Left ventricle myocardium inferior (tissue), 1 donor: ENCODE measurements around the gene IPPK. TPM values are rescaled to one million over a fixed set of nuclear protein-coding genes. Genes with fewer than 3 reads are reported as not detected.

Source experiments
- DNase-seq: peaks from one replicate; pipeline ENCODE4 v3.0.0-alpha.2; 2020
- H3K27ac ChIP-seq: fragments of 200-600 bp; replicated peaks from 2 replicates; pipeline ENCODE4 v1.8.0; 2021
- H3K27me3 ChIP-seq: fragments of 200-600 bp; 2 replicates; pipeline ENCODE4 v1.8.0; 2021; ENCODE audit warnings: low read depth
- H3K36me3 ChIP-seq: fragments of 200-600 bp; 2 replicates; pipeline ENCODE4 v1.8.0; 2021
- H3K4me1 ChIP-seq: fragments of 200-600 bp; 2 replicates; pipeline ENCODE4 v1.8.0; 2021
- H3K4me3 ChIP-seq: fragments of 200-600 bp; 2 replicates; pipeline ENCODE4 v1.8.0; 2021; ENCODE audit warnings: mild to moderate bottlenecking, moderate library complexity
- H3K9me3 ChIP-seq: fragments of 200-600 bp; replicated peaks from 2 replicates; pipeline ENCODE4 v1.8.0; 2021
- intact Hi-C: fragments of 100-400 bp; cut with micrococcal nuclease; formaldehyde crosslinking; loops from one replicate; pipeline ENCODE4 v1.11.0; 2022
- total RNA-seq: library from RNA; stranded (reverse); fragmentation: NEBNext Ultra II Directional; extraction: Animal tissue kit (Norgen Biotek cat#: 25700); gene quantifications from one replicate; pipeline ENCODE4 v1.2.1, GENCODE V29; 2021
- TF ChIP-seq, protein P1 (sequence below): fragments of 200-600 bp; IDR thresholded peaks from 2 replicates; pipeline ENCODE4 v1.8.0; 2021; ENCODE audit warnings: antibody characterized with exemption, mild to moderate bottlenecking, borderline replicate concordance
- donor health status: DM: no; HTN: yes; CAD: no; lungs with severe emphysema.

Gene IPPK
- total RNA-seq, 1 donor from 2014 or later: 7.3 TPM

GRCh38 chr9:92660266-92660665, 9.7 kb downstream of the IPPK start:
- no peak for DNase-seq
- Histone ChIP-seq H3K4me3 (no peak overlapping the region), H3K36me3 (peaks cover 10% of the 10 kb centered on the region), H3K4me1 (peaks cover 40% of the 10 kb centered on the region), H3K27ac (no peak overlapping the region), H3K9me3 (no peaks in the 10 kb centered on the region), H3K27me3 (no peaks in the 10 kb centered on the region)
- intact Hi-C loops: no loop called here
- TF ChIP-seq, protein P1, sequence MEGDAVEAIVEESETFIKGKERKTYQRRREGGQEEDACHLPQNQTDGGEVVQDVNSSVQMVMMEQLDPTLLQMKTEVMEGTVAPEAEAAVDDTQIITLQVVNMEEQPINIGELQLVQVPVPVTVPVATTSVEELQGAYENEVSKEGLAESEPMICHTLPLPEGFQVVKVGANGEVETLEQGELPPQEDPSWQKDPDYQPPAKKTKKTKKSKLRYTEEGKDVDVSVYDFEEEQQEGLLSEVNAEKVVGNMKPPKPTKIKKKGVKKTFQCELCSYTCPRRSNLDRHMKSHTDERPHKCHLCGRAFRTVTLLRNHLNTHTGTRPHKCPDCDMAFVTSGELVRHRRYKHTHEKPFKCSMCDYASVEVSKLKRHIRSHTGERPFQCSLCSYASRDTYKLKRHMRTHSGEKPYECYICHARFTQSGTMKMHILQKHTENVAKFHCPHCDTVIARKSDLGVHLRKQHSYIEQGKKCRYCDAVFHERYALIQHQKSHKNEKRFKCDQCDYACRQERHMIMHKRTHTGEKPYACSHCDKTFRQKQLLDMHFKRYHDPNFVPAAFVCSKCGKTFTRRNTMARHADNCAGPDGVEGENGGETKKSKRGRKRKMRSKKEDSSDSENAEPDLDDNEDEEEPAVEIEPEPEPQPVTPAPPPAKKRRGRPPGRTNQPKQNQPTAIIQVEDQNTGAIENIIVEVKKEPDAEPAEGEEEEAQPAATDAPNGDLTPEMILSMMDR: no peak

DNA sequence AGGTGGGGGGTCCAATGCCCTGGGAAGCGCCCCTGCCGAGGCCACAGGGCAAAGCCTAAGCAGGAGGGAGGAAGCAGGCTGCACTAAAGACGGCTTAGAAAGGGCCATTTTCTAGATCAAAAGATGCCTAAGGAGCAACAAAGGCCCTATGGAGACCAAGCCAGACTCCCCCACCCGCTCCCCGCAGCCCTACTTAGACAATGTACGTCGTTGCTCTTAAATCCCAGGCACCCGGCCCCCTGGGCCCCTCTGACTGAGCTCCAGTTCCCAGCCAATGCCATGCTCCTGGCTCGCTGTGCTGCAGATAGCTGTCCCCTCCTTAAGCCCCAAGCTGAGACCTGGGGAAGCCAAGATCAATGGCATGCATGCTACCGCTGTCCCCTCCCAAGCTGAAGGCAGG, 10.3 kb downstream of the IPPK start:
- DNase-seq: no peak
- peaks cover 10% of the 10 kb centered on the region for H3K36me3 ChIP-seq
- H3K9me3 ChIP-seq: no peaks in the 10 kb centered on the region
- H3K27ac ChIP-seq: no peak overlapping the region
- TF ChIP-seq, protein P1: no peak
- H3K4me3 ChIP-seq: no peak overlapping the region
- H3K4me1 ChIP-seq: peaks cover 40% of the 10 kb centered on the region
- intact Hi-C loops: no loop called here
- no peaks in the 10 kb centered on the region for H3K27me3 ChIP-seq

DNA sequence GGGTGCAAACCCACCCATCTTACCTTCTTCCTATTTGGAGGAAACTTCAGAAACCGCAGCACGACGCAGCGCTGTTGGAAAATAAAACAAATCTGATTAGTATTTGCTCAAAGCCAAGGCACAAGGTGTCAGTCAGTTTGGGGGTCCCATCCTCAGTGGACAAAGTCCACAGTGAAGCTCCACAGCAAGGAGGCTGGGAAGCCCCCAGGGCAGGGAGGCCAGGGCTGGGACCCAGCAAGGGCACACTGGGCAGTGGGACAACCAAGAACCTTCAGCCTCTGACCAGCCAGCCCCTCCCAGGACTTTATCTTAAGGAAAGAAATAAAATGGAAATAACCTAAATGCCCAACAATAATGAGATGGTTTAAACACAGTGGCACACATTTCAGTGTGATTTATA, 11.3 kb downstream of the IPPK start:
- Histone ChIP-seq H3K27me3 (no peaks in the 10 kb centered on the region), H3K4me1 (peaks cover 34% of the 10 kb centered on the region), H3K9me3 (no peaks in the 10 kb centered on the region), H3K27ac (no peak overlapping the region), H3K4me3 (no peak overlapping the region), H3K36me3 (peaks cover 17% of the 10 kb centered on the region)
- TF ChIP-seq, protein P1: no peak
- intact Hi-C loops: no loop called here
- DNase-seq: no peak

GRCh38 chr9:92658176-92658575, 11.8 kb downstream of the IPPK start:
- H3K4me3 ChIP-seq: no peak overlapping the region
- peaks cover 17% of the 10 kb centered on the region for H3K36me3 ChIP-seq
- H3K4me1 ChIP-seq: peaks cover 34% of the 10 kb centered on the region
- no peak overlapping the region for H3K27ac ChIP-seq
- TF ChIP-seq, protein P1: no peak
- H3K9me3 ChIP-seq: no peaks in the 10 kb centered on the region
- intact Hi-C loops: no loop called here
- H3K27me3 ChIP-seq: no peaks in the 10 kb centered on the region
- no peak for DNase-seq

GRCh38 chr9:92657296-92658094, 12.4 kb downstream of the IPPK start:
- Histone ChIP-seq H3K4me1 (peaks cover 34% of the 10 kb centered on the region), H3K9me3 (no peaks in the 10 kb centered on the region), H3K36me3 (peaks cover 17% of the 10 kb centered on the region), H3K27me3 (no peaks in the 10 kb centered on the region), H3K4me3 (no peak overlapping the region), H3K27ac (no peak overlapping the region)
- TF ChIP-seq, protein P1: no peak
- intact Hi-C loops: no loop called here
- DNase-seq: no peak
